SU-DHL-6 (cell line): ENCODE results near the gene PHAX.

ENCODE experiments used
- H2AFZ ChIP-seq: fragments of 200-600 bp; sonication (generic); 2 replicates; pipeline ENCODE4 v1.6.1; 2014; ENCODE audit warnings: low read depth, mild to moderate bottlenecking, moderate library complexity, mixed read lengths, antibody characterized with exemption, low read length; ENCODE audit not compliant: severe bottlenecking
- H3F3A ChIP-seq: fragments of 200-600 bp; shearing (Covaris generic); 2 replicates; pipeline ENCODE4 v1.6.0; 2016; ENCODE audit warnings: antibody characterized with exemption, mild to moderate bottlenecking; ENCODE audit not compliant: insufficient read depth
- H3K27ac ChIP-seq: fragments of 200-600 bp; sonication (generic); 2 replicates; pipeline ENCODE4 v1.5.1; 2016; ENCODE audit warnings: low read depth, mild to moderate bottlenecking, low read length, moderate library complexity, mixed read lengths
- H3K27me3 ChIP-seq: fragments of 200-600 bp; sonication (generic), shearing (Covaris generic); 2 replicates; pipeline ENCODE4 v1.6.0; 2014; ENCODE audit warnings: mild to moderate bottlenecking, low read length
- H3K36me3 ChIP-seq: fragments of 200-600 bp; sonication (generic); 2 replicates; pipeline ENCODE4 v1.6.1; 2014; ENCODE audit warnings: mild to moderate bottlenecking, low read length, mixed read lengths
- H3K4me2 ChIP-seq: fragments of 300-600, 200-600 bp; shearing (Covaris generic), sonication (generic); 2 replicates; pipeline ENCODE4 v1.6.0; 2014; ENCODE audit warnings: low read length, low read depth, mild to moderate bottlenecking; ENCODE audit not compliant: poor library complexity, severe bottlenecking
- H3K4me3 ChIP-seq: fragments of 200-600 bp; sonication (generic); 2 replicates; pipeline ENCODE4 v1.5.1; 2014; ENCODE audit warnings: antibody characterized with exemption, low read length, mild to moderate bottlenecking, mixed read lengths; ENCODE audit not compliant: insufficient read depth, poor library complexity, severe bottlenecking
- H3K79me2 ChIP-seq: fragments of 200-600 bp; sonication (generic); 2 replicates; pipeline ENCODE4 v1.6.1; 2014; ENCODE audit warnings: mild to moderate bottlenecking, low read length, moderate library complexity; ENCODE audit not compliant: insufficient read depth
- H3K9ac ChIP-seq: fragments of 200-600 bp; sonication (generic); 2 replicates; pipeline ENCODE4 v1.7.0; 2014; ENCODE audit warnings: mild to moderate bottlenecking, low read length
- H3K9me2 ChIP-seq: fragments of 200-600 bp; sonication (generic); replicated peaks from 2 replicates; pipeline ENCODE4 v1.6.1; 2014; ENCODE audit warnings: low read length; ENCODE audit not compliant: insufficient read depth
- H3K9me3 ChIP-seq: fragments of 200-600 bp; sonication (generic); 2 replicates; pipeline ENCODE4 v1.6.1; 2014; ENCODE audit warnings: low read length, mixed read lengths; ENCODE audit not compliant: insufficient read depth
- H4K20me1 ChIP-seq: fragments of 200-600 bp; sonication (generic); 2 replicates; pipeline ENCODE4 v1.6.1; 2014; ENCODE audit warnings: low read depth, mild to moderate bottlenecking, antibody characterized with exemption, low read length, moderate library complexity, mixed read lengths
- EZH2phosphoT487 ChIP-seq: fragments of 200-600 bp; sonication (generic), shearing (Covaris generic); conservative IDR thresholded peaks from 2 replicates; pipeline ENCODE4 v1.6.1; 2018; ENCODE audit warnings: mild to moderate bottlenecking, antibody characterized with exemption, low read length, moderate library complexity, mixed read lengths
- TF ChIP-seq, protein P1 (sequence below): fragments of 200-600 bp; sonication (generic); IDR thresholded peaks from one replicate; pipeline ENCODE4 v1.5.1; 2017; ENCODE audit warnings: antibody characterized with exemption, mild to moderate bottlenecking, low read length, moderate library complexity; ENCODE audit not compliant: insufficient read depth, poor library complexity, severe bottlenecking

PHAX gene

DNA sequence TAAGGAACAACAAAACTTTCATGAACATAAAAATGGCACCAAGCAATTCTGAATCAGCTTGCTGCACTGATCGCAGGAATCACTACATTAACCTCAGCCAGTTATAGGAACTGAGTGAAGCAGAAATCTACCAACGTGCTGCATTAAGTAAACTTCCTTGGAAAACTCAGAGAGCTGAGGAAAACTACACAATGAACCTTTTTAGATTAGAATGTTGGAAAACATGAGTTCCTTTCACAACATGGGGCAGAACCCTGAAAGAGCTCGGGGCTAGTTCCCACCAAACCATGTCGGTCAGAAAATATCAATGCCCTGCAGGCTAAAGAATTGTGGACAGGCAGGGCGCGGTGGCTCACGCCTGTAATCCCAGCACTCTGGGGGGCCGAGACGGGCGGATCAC, 25.1 kb upstream of the PHAX start:
- no peak overlapping the region for H3K4me3 ChIP-seq
- H3F3A ChIP-seq, result no peaks in the 10 kb centered on the region
- no peaks in the 10 kb centered on the region for H3K36me3 ChIP-seq
- H3K27ac ChIP-seq, result no peak overlapping the region
- TF ChIP-seq EZH2phosphoT487, result no peak
- TF ChIP-seq, protein P1, sequence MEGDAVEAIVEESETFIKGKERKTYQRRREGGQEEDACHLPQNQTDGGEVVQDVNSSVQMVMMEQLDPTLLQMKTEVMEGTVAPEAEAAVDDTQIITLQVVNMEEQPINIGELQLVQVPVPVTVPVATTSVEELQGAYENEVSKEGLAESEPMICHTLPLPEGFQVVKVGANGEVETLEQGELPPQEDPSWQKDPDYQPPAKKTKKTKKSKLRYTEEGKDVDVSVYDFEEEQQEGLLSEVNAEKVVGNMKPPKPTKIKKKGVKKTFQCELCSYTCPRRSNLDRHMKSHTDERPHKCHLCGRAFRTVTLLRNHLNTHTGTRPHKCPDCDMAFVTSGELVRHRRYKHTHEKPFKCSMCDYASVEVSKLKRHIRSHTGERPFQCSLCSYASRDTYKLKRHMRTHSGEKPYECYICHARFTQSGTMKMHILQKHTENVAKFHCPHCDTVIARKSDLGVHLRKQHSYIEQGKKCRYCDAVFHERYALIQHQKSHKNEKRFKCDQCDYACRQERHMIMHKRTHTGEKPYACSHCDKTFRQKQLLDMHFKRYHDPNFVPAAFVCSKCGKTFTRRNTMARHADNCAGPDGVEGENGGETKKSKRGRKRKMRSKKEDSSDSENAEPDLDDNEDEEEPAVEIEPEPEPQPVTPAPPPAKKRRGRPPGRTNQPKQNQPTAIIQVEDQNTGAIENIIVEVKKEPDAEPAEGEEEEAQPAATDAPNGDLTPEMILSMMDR, result no peak
- H3K9me3 ChIP-seq, result no peaks in the 10 kb centered on the region
- H4K20me1 ChIP-seq, result no peaks in the 10 kb centered on the region
- H3K79me2 ChIP-seq, result no peaks in the 10 kb centered on the region
- H3K9me2 ChIP-seq, result no peaks in the 10 kb centered on the region
- H2AFZ ChIP-seq, result no peak overlapping the region
- no peak overlapping the region for H3K4me2 ChIP-seq
- no peak overlapping the region for H3K9ac ChIP-seq
- H3K27me3 ChIP-seq, result no peaks in the 10 kb centered on the region

GRCh38 chr5:126576974-126577373, 23.8 kb upstream of the PHAX start:
- Histone ChIP-seq H3K9me2 (no peaks in the 10 kb centered on the region), H3K4me3 (no peak overlapping the region), H3F3A (no peaks in the 10 kb centered on the region), H3K36me3 (no peaks in the 10 kb centered on the region), H3K9me3 (no peaks in the 10 kb centered on the region), H3K79me2 (no peaks in the 10 kb centered on the region), H4K20me1 (no peaks in the 10 kb centered on the region), H3K27me3 (no peaks in the 10 kb centered on the region), H3K27ac (no peak overlapping the region), H3K4me2 (no peak overlapping the region), H3K9ac (no peak overlapping the region), H2AFZ (no peak overlapping the region)
- TF ChIP-seq, protein P1, result no peak
- TF ChIP-seq EZH2phosphoT487, result no peak

- no peak overlapping the region for H2AFZ ChIP-seq
- no peaks in the 10 kb centered on the region for H3F3A ChIP-seq
- no peak overlapping the region for H3K27ac ChIP-seq
- H3K4me3 ChIP-seq, result no peak overlapping the region
- H4K20me1 ChIP-seq, result no peaks in the 10 kb centered on the region
- TF ChIP-seq EZH2phosphoT487, result no peak
- TF ChIP-seq, protein P1, result no peak
- H3K79me2 ChIP-seq, result no peaks in the 10 kb centered on the region
- H3K4me2 ChIP-seq, result no peak overlapping the region
- no peaks in the 10 kb centered on the region for H3K27me3 ChIP-seq
- H3K36me3 ChIP-seq, result no peaks in the 10 kb centered on the region
- H3K9me2 ChIP-seq, result no peaks in the 10 kb centered on the region
- H3K9me3 ChIP-seq, result no peaks in the 10 kb centered on the region
- H3K9ac ChIP-seq, result no peak overlapping the region
Measured at GRCh38 chr5:126577415-126577814, 23.3 kb upstream of the PHAX start.
